Mucosa of stomach (tissue), 1 donor: Measurements from ENCODE around the gene SRPK1.

Experiments used
- H3K27me3 ChIP-seq: one replicate; pipeline ENCODE4 v1.7.0; 2013; ENCODE audit warnings: mild to moderate bottlenecking, low read length; ENCODE audit not compliant: control insufficient read depth, insufficient read depth
- H3K36me3 ChIP-seq: one replicate; pipeline ENCODE4 v1.7.0; 2013; ENCODE audit warnings: low read length; ENCODE audit not compliant: control insufficient read depth, insufficient read depth
- H3K4me1 ChIP-seq: one replicate; pipeline ENCODE4 v1.7.0; 2013; ENCODE audit warnings: mild to moderate bottlenecking, low read length; ENCODE audit not compliant: control insufficient read depth, insufficient read depth
- H3K4me3 ChIP-seq: one replicate; pipeline ENCODE4 v1.7.0; 2013; ENCODE audit warnings: low read length
- H3K9ac ChIP-seq: one replicate; pipeline ENCODE4 v1.7.0; 2013; ENCODE audit warnings: mild to moderate bottlenecking, low read length, moderate library complexity
- H3K9me3 ChIP-seq: one replicate; pipeline ENCODE4 v1.7.0; 2013; ENCODE audit warnings: mild to moderate bottlenecking, low read length, moderate library complexity; ENCODE audit not compliant: control insufficient read depth
- donor health status: Pancreatic carcinoma.

Gene SRPK1

GRCh38 chr6:35892482-35892881 is 28.4 kb downstream of the SRPK1 start:
- no peaks in the 10 kb centered on the region for H3K36me3 ChIP-seq
- no peaks in the 10 kb centered on the region for H3K27me3 ChIP-seq
- no peaks in the 10 kb centered on the region for H3K4me1 ChIP-seq
- no peak overlapping the region for H3K9ac ChIP-seq
- no peaks in the 10 kb centered on the region for H3K9me3 ChIP-seq
- no peak overlapping the region for H3K4me3 ChIP-seq

GRCh38 chr6:35879151-35879550 is 41.7 kb downstream of the SRPK1 start:
- Histone ChIP-seq H3K4me1 (no peaks in the 10 kb centered on the region), H3K4me3 (no peak overlapping the region), H3K9ac (no peak overlapping the region), H3K36me3 (no peaks in the 10 kb centered on the region), H3K27me3 (no peaks in the 10 kb centered on the region), H3K9me3 (no peaks in the 10 kb centered on the region)

- Histone ChIP-seq H3K4me3 (no peak overlapping the region), H3K36me3 (no peaks in the 10 kb centered on the region), H3K9ac (no peak overlapping the region), H3K27me3 (no peaks in the 10 kb centered on the region), H3K4me1 (no peaks in the 10 kb centered on the region), H3K9me3 (no peaks in the 10 kb centered on the region)
Observed at GRCh38 chr6:35876902-35877301, 44.0 kb downstream of the SRPK1 start.

GRCh38 chr6:35874730-35875129 is 46.2 kb downstream of the SRPK1 start:
- Histone ChIP-seq H3K9ac (no peak overlapping the region), H3K9me3 (no peaks in the 10 kb centered on the region), H3K4me3 (no peak overlapping the region), H3K4me1 (no peaks in the 10 kb centered on the region), H3K27me3 (no peaks in the 10 kb centered on the region), H3K36me3 (no peaks in the 10 kb centered on the region)

GRCh38 chr6:35859367-35859766 is 61.5 kb downstream of the SRPK1 start:
- H3K4me1 ChIP-seq: no peaks in the 10 kb centered on the region
- no peak overlapping the region for H3K9ac ChIP-seq
- H3K4me3 ChIP-seq: no peak overlapping the region
- no peaks in the 10 kb centered on the region for H3K27me3 ChIP-seq
- H3K9me3 ChIP-seq: no peaks in the 10 kb centered on the region
- peaks cover 9% of the 10 kb centered on the region for H3K36me3 ChIP-seq

GRCh38 chr6:35857853-35858252 is 63.0 kb downstream of the SRPK1 start:
- Histone ChIP-seq H3K36me3 (peaks cover 9% of the 10 kb centered on the region), H3K4me1 (no peaks in the 10 kb centered on the region), H3K9ac (no peak overlapping the region), H3K9me3 (no peaks in the 10 kb centered on the region), H3K27me3 (no peaks in the 10 kb centered on the region), H3K4me3 (no peak overlapping the region)

- no peak overlapping the region for H3K4me3 ChIP-seq
- H3K9ac ChIP-seq: no peak overlapping the region
- H3K36me3 ChIP-seq: peaks cover 3% of the 10 kb centered on the region
- no peaks in the 10 kb centered on the region for H3K4me1 ChIP-seq
- H3K9me3 ChIP-seq: no peaks in the 10 kb centered on the region
- H3K27me3 ChIP-seq: no peaks in the 10 kb centered on the region
Observed at GRCh38 chr6:35856250-35856649, 64.6 kb downstream of the SRPK1 start.

GRCh38 chr6:35852994-35853393 is 67.9 kb downstream of the SRPK1 start:
- H3K9ac ChIP-seq: no peak overlapping the region
- H3K27me3 ChIP-seq: no peaks in the 10 kb centered on the region
- no peaks in the 10 kb centered on the region for H3K36me3 ChIP-seq
- no peaks in the 10 kb centered on the region for H3K4me1 ChIP-seq
- no peaks in the 10 kb centered on the region for H3K9me3 ChIP-seq
- no peak overlapping the region for H3K4me3 ChIP-seq

GRCh38 chr6:35850208-35850607 is 70.7 kb downstream of the SRPK1 start:
- H3K4me1 ChIP-seq: no peaks in the 10 kb centered on the region
- H3K9me3 ChIP-seq: no peaks in the 10 kb centered on the region
- H3K36me3 ChIP-seq: no peaks in the 10 kb centered on the region
- no peak overlapping the region for H3K9ac ChIP-seq
- no peak overlapping the region for H3K4me3 ChIP-seq
- no peaks in the 10 kb centered on the region for H3K27me3 ChIP-seq

- Histone ChIP-seq H3K4me3 (no peak overlapping the region), H3K27me3 (no peaks in the 10 kb centered on the region), H3K36me3 (no peaks in the 10 kb centered on the region), H3K4me1 (no peaks in the 10 kb centered on the region), H3K9me3 (no peaks in the 10 kb centered on the region), H3K9ac (no peak overlapping the region)
Observed at GRCh38 chr6:35844290-35844689, 76.6 kb downstream of the SRPK1 start.

GRCh38 chr6:35842381-35842780 is 78.5 kb downstream of the SRPK1 start:
- no peaks in the 10 kb centered on the region for H3K36me3 ChIP-seq
- H3K27me3 ChIP-seq: no peaks in the 10 kb centered on the region

GRCh38 chr6:35839019-35839418 is 81.9 kb downstream of the SRPK1 start:
- no peak overlapping the region for H3K9ac ChIP-seq
- no peaks in the 10 kb centered on the region for H3K9me3 ChIP-seq
- H3K4me3 ChIP-seq: no peak overlapping the region
- no peaks in the 10 kb centered on the region for H3K27me3 ChIP-seq
- no peaks in the 10 kb centered on the region for H3K36me3 ChIP-seq
- no peaks in the 10 kb centered on the region for H3K4me1 ChIP-seq

More at GRCh38 chr6:35842381-35842780, 78.5 kb downstream of the SRPK1 start:
- no peaks in the 10 kb centered on the region for H3K9me3 ChIP-seq
- H3K4me1 ChIP-seq: no peaks in the 10 kb centered on the region
- no peak overlapping the region for H3K4me3 ChIP-seq
- no peak overlapping the region for H3K9ac ChIP-seq

- Histone ChIP-seq H3K4me3 (no peak overlapping the region), H3K9ac (no peak overlapping the region), H3K9me3 (no peaks in the 10 kb centered on the region), H3K4me1 (no peaks in the 10 kb centered on the region), H3K36me3 (no peaks in the 10 kb centered on the region), H3K27me3 (no peaks in the 10 kb centered on the region)
Observed at GRCh38 chr6:35833536-35833935, 87.4 kb downstream of the SRPK1 start.
